GM18517 (cell line): ENCODE results near the gene CNTRL.
"Not testable (repeated sequence)": the region's sequence is repeated elsewhere in the genome, so short reads cannot be mapped to it uniquely, and the experiment has no call there.

Experiments
- ATAC-seq: cut with Tn5 transposase; IDR thresholded peaks from one replicate; pipeline ENCODE4 v1.9.1; 2021; ENCODE audit warnings: mild to moderate bottlenecking, moderate library complexity; ENCODE audit not compliant: unreplicated experiment

The CNTRL gene

GRCh38 chr9:121179373-121179721 lies 104.6 kb downstream of the CNTRL start:
- not testable (repeated sequence) for ATAC-seq

GRCh38 chr9:121179930-121180681 lies 105.4 kb downstream of the CNTRL start:
- no peak for ATAC-seq

- no peak for ATAC-seq
Measured at GRCh38 chr9:121182101-121182836, 107.5 kb downstream of the CNTRL start.

GRCh38 chr9:121182989-121183388 lies 108.2 kb downstream of the CNTRL start:
- no peak for ATAC-seq

- no peak for ATAC-seq
Measured at GRCh38 chr9:121183666-121184423, 109.1 kb downstream of the CNTRL start.

GRCh38 chr9:121184463-121184862 lies 109.7 kb downstream of the CNTRL start:
- ATAC-seq = no peak

- no peak for ATAC-seq
Measured at GRCh38 chr9:121185178-121185745, 110.5 kb downstream of the CNTRL start.

GRCh38 chr9:121185774-121186403 lies 111.1 kb downstream of the CNTRL start:
- no peak for ATAC-seq

GRCh38 chr9:121187636-121188305 lies 113.0 kb downstream of the CNTRL start:
- ATAC-seq = no peak

GRCh38 chr9:121189006-121189405 lies 114.3 kb downstream of the CNTRL start:
- ATAC-seq = no peak

GRCh38 chr9:121189660-121190059 lies 114.9 kb downstream of the CNTRL start:
- no peak for ATAC-seq

- no peak for ATAC-seq
Measured at GRCh38 chr9:121191235-121191634, 116.5 kb downstream of the CNTRL start.

GRCh38 chr9:121192518-121192917 lies 117.8 kb downstream of the CNTRL start:
- no peak for ATAC-seq

- ATAC-seq = no peak
Measured at GRCh38 chr9:121192959-121193640, 118.3 kb downstream of the CNTRL start.

GRCh38 chr9:121194730-121195129 lies 120.0 kb downstream of the CNTRL start:
- no peak for ATAC-seq

- ATAC-seq = no peak
Measured at GRCh38 chr9:121196389-121196788, 121.6 kb downstream of the CNTRL start.

- ATAC-seq = no peak
Measured at GRCh38 chr9:121197132-121197531, 122.4 kb downstream of the CNTRL start.

GRCh38 chr9:121198512-121199042 lies 123.8 kb downstream of the CNTRL start:
- ATAC-seq = no peak

- ATAC-seq = no peak
Measured at GRCh38 chr9:121199921-121200320, 125.2 kb downstream of the CNTRL start.
